ENCODE results near the gene GALNT5.

- no peak for TF ChIP-seq EZH2 (IDR thresholded peaks at IDR 0.05; ENCODE audit: borderline replicate concordance, low read depth, low read length, poor library complexity, severe bottlenecking)
- TF ChIP-seq CTCF (conservative IDR thresholded peaks at IDR 0.05; ENCODE audit: low read depth, low read length): no peak
Measured at GRCh38 chr2:157309878-157310277, 52.4 kb downstream of the GALNT5 start.

Measured in A673 (cell line).